Parathyroid adenoma (tissue), 2 donors: ENCODE results near the gene CHCT1.

Experiments
- H2AFZ ChIP-seq: fragments of 300-600 bp; sonication (generic); one replicate; pipeline ENCODE4 v1.7.0; 2017; ENCODE audit warnings: antibody characterized with exemption, mild to moderate bottlenecking
- H3K27ac ChIP-seq: fragments of 300-600 bp; sonication (generic); one replicate; pipeline ENCODE4 v1.7.0; 2017
- H3K27me3 ChIP-seq: fragments of 300-600 bp; sonication (generic); one replicate; pipeline ENCODE4 v1.7.0; 2017; ENCODE audit warnings: low read length; ENCODE audit not compliant: control insufficient read depth, insufficient read depth
- H3K36me3 ChIP-seq: fragments of 300-600 bp; sonication (generic); one replicate; pipeline ENCODE4 v1.7.0; 2017; ENCODE audit warnings: low read length; ENCODE audit not compliant: control insufficient read depth, insufficient read depth
- H3K4me1 ChIP-seq: fragments of 300-600 bp; sonication (generic); one replicate; pipeline ENCODE4 v1.7.0; 2017; ENCODE audit warnings: control low read depth
- H3K4me2 ChIP-seq: fragments of 300-600 bp; sonication (generic); one replicate; pipeline ENCODE4 v1.7.0; 2017; ENCODE audit warnings: low read length
- H3K4me3 ChIP-seq: fragments of 300-600 bp; sonication (generic); one replicate; pipeline ENCODE4 v1.7.0; 2017; ENCODE audit warnings: low read depth, low read length
- H3K79me2 ChIP-seq: fragments of 300-600 bp; sonication (generic); one replicate; pipeline ENCODE4 v1.7.0; 2017; ENCODE audit warnings: control low read depth
- H3K9ac ChIP-seq: fragments of 300-600 bp; sonication (generic); one replicate; pipeline ENCODE4 v1.7.0; 2017; ENCODE audit warnings: mild to moderate bottlenecking
- H3K9me3 ChIP-seq: fragments of 300-600 bp; sonication (generic); one replicate; pipeline ENCODE4 v1.7.0; 2017; ENCODE audit warnings: low read length; ENCODE audit not compliant: control insufficient read depth
- CTCF ChIP-seq: fragments of 300-600 bp; sonication (generic); IDR thresholded peaks from one replicate; pipeline ENCODE4 v1.7.0; 2017; ENCODE audit warnings: antibody characterized with exemption, mild to moderate bottlenecking
- donor health status: primary hyperparathyroidism.

Gene CHCT1

GRCh38 chr17:60443713-60444112 is 21.4 kb downstream of the CHCT1 start:
- H3K4me1 ChIP-seq = no peaks in the 10 kb centered on the region
- no peak overlapping the region for H3K4me2 ChIP-seq
- no peaks in the 10 kb centered on the region for H3K27me3 ChIP-seq
- TF ChIP-seq CTCF = no peak
- H3K27ac ChIP-seq = no peak overlapping the region
- H3K79me2 ChIP-seq = no peaks in the 10 kb centered on the region
- no peak overlapping the region for H2AFZ ChIP-seq
- no peak overlapping the region for H3K9ac ChIP-seq
- no peaks in the 10 kb centered on the region for H3K9me3 ChIP-seq
- no peak overlapping the region for H3K4me3 ChIP-seq
- no peaks in the 10 kb centered on the region for H3K36me3 ChIP-seq

GRCh38 chr17:60445144-60445543 is 22.9 kb downstream of the CHCT1 start:
- Histone ChIP-seq H3K36me3 (no peaks in the 10 kb centered on the region), H3K27ac (no peak overlapping the region), H3K9ac (no peak overlapping the region), H3K79me2 (no peaks in the 10 kb centered on the region), H3K4me1 (no peaks in the 10 kb centered on the region), H3K9me3 (no peaks in the 10 kb centered on the region), H3K4me3 (no peak overlapping the region), H2AFZ (no peak overlapping the region), H3K27me3 (no peaks in the 10 kb centered on the region), H3K4me2 (no peak overlapping the region)
- no peak for TF ChIP-seq CTCF

- Histone ChIP-seq H3K9ac (no peak overlapping the region), H2AFZ (no peak overlapping the region), H3K36me3 (no peaks in the 10 kb centered on the region)
Measured at GRCh38 chr17:60447375-60447774, 25.1 kb downstream of the CHCT1 start.

GRCh38 chr17:60451071-60451470 is 28.8 kb downstream of the CHCT1 start:
- no peaks in the 10 kb centered on the region for H3K4me1 ChIP-seq
- H3K4me3 ChIP-seq = no peak overlapping the region
- no peak overlapping the region for H2AFZ ChIP-seq
- no peak overlapping the region for H3K27ac ChIP-seq
- H3K4me2 ChIP-seq = no peak overlapping the region
- H3K9ac ChIP-seq = no peak overlapping the region
- H3K27me3 ChIP-seq = no peaks in the 10 kb centered on the region
- H3K79me2 ChIP-seq = no peaks in the 10 kb centered on the region
- no peaks in the 10 kb centered on the region for H3K36me3 ChIP-seq
- no peak for TF ChIP-seq CTCF
- H3K9me3 ChIP-seq = no peaks in the 10 kb centered on the region

More at GRCh38 chr17:60447375-60447774, 25.1 kb downstream of the CHCT1 start:
- Histone ChIP-seq H3K9me3 (no peaks in the 10 kb centered on the region), H3K4me3 (no peak overlapping the region), H3K27ac (no peak overlapping the region), H3K79me2 (no peaks in the 10 kb centered on the region), H3K4me2 (no peak overlapping the region), H3K4me1 (no peaks in the 10 kb centered on the region), H3K27me3 (no peaks in the 10 kb centered on the region)
- TF ChIP-seq CTCF = no peak

- no peaks in the 10 kb centered on the region for H3K36me3 ChIP-seq
- H3K4me3 ChIP-seq = no peak overlapping the region
- H3K9ac ChIP-seq = no peak overlapping the region
Measured at GRCh38 chr17:60451965-60452364, 29.7 kb downstream of the CHCT1 start.

More at GRCh38 chr17:60451965-60452364, 29.7 kb downstream of the CHCT1 start:
- Histone ChIP-seq H3K79me2 (no peaks in the 10 kb centered on the region), H3K9me3 (no peaks in the 10 kb centered on the region), H3K4me2 (no peak overlapping the region), H3K27me3 (no peaks in the 10 kb centered on the region), H2AFZ (no peak overlapping the region), H3K27ac (no peak overlapping the region), H3K4me1 (no peaks in the 10 kb centered on the region)
- TF ChIP-seq CTCF = no peak
